ENCODE results near the gene MARCHF6.

The MARCHF6 gene

GRCh38 chr5:10396552-10396951, 43.1 kb downstream of the MARCHF6 start:
- no peak for FAIRE-seq
- TF ChIP-seq POLR2AphosphoS5 (IDR thresholded peaks at IDR 0.05; ENCODE audit: low read depth, low read length) (no peak), TAF1 (IDR thresholded peaks at IDR 0.05; ENCODE audit: borderline replicate concordance, low read depth, low read length) (no peak)
- no peak for DNase-seq (ENCODE audit: insufficient read length)

DNA sequence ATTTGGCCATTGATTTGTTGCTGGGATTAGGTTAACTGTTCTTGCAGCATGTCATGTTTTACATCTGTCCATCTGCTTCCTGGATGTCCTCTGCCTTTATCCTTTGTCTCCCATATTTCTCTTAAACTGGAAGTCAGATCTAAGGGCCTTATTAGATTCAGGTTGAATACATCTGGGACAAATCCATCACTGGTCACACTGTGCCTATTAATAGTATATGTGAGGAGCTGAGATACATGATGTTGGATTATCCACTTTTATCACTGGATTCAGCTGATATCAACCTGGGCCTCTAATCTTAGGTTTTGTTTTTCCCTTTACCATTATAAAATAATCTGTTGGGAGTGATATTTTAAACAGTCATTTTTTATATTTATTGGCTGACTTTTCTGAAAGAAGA, 46.3 kb downstream of the MARCHF6 start:
- FAIRE-seq: no peak
- no peak for TF ChIP-seq POLR2A (IDR thresholded peaks at IDR 0.05; ENCODE audit: low read depth, low read length)
- no peak for TF ChIP-seq TAF1 (IDR thresholded peaks at IDR 0.05; ENCODE audit: borderline replicate concordance, low read depth, low read length)
- TF ChIP-seq POLR2AphosphoS5 (IDR thresholded peaks at IDR 0.05; ENCODE audit: low read depth, low read length): no peak
- no peak for DNase-seq (ENCODE audit: insufficient read length)

GRCh38 chr5:10400411-10400810, 46.9 kb downstream of the MARCHF6 start:
- TF ChIP-seq POLR2AphosphoS5 (IDR thresholded peaks at IDR 0.05; ENCODE audit: low read depth, low read length) (no peak), TAF1 (IDR thresholded peaks at IDR 0.05; ENCODE audit: borderline replicate concordance, low read depth, low read length) (no peak), POLR2A (IDR thresholded peaks at IDR 0.05; ENCODE audit: low read depth, low read length) (no peak)
- DNase-seq (ENCODE audit: insufficient read length) (no peak), FAIRE-seq (no peak)

- DNase-seq (ENCODE audit: insufficient read length): no peak
- FAIRE-seq: no peak
- TF ChIP-seq POLR2AphosphoS5 (IDR thresholded peaks at IDR 0.05; ENCODE audit: low read depth, low read length): no peak
- no peak for TF ChIP-seq TAF1 (IDR thresholded peaks at IDR 0.05; ENCODE audit: borderline replicate concordance, low read depth, low read length)
- TF ChIP-seq POLR2A (IDR thresholded peaks at IDR 0.05; ENCODE audit: low read depth, low read length): no peak
Measured at GRCh38 chr5:10400831-10401230, 47.3 kb downstream of the MARCHF6 start.

DNA sequence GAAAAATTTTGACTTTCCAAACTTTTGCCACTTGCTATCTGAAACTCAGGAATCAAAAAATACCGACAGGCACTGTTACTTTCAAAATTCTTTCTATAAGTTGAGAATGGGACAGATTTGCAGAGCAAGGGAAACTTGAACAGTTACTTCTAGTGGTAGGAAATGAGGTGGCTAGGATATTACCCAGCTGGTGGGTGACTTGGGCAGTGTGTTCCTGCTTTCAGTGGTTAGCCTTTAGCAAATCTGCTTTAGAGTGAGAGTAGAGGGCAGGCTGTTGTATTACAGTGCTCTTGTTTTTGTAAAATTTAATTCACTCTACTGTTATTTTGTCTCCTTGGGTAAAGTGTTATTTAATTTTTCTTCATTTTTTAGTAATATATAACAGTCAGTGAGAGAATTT, 48.0 kb downstream of the MARCHF6 start:
- TF ChIP-seq POLR2A (IDR thresholded peaks at IDR 0.05; ENCODE audit: low read depth, low read length): no peak
- no peak for TF ChIP-seq TAF1 (IDR thresholded peaks at IDR 0.05; ENCODE audit: borderline replicate concordance, low read depth, low read length)
- TF ChIP-seq POLR2AphosphoS5 (IDR thresholded peaks at IDR 0.05; ENCODE audit: low read depth, low read length): no peak
- DNase-seq (ENCODE audit: insufficient read length) (no peak), FAIRE-seq (no peak)
